PFSK-1 (cell line): ENCODE measurements around the gene TERT.

Experiments
- POLR2AphosphoS5 ChIP-seq: IDR thresholded peaks from 2 replicates; pipeline ENCODE4 v1.6.1; 2012; ENCODE audit warnings: low read depth, mild to moderate bottlenecking, control low read depth, low read length, moderate library complexity
- REST ChIP-seq, 2 experiments: IDR thresholded peaks; 2 replicates each; pipeline versions ENCODE4 v1.6.1 to v1.8.0; 2011 to 2012; ENCODE audit warnings: low read depth in 2 of 2, low read length in 2 of 2, control low read depth in 1 of 2, inconsistent platforms in 1 of 2, mild to moderate bottlenecking in 1 of 2, moderate library complexity in 1 of 2; ENCODE audit not compliant: insufficient read depth in 1 of 2

- no peak for TF ChIP-seq REST (IDR thresholded peaks at IDR 0.05; ENCODE audit: insufficient read depth in 1 of 2, low read depth in 2 of 2, low read length in 2 of 2)
- no peak for TF ChIP-seq POLR2AphosphoS5
Measured at GRCh38 chr5:1272201-1272600, 22.7 kb downstream of the TERT start.
